Activated CD4-positive, alpha-beta T cell treated with anti-CD3 and anti-CD28 coated beads, Interleukin-2, amount 50 U/mL, for 48 hours (primary cell): ENCODE results near the gene ZBTB44.
"Not testable (repeated sequence)": the region's sequence is repeated elsewhere in the genome, so short reads cannot be mapped to it uniquely, and the experiment has no call there.

Experiments
- DNase-seq, 2 experiments: peaks; one replicate each; pipeline ENCODE4 v3.0.0-alpha.2; 2020

The ZBTB44 gene

DNA sequence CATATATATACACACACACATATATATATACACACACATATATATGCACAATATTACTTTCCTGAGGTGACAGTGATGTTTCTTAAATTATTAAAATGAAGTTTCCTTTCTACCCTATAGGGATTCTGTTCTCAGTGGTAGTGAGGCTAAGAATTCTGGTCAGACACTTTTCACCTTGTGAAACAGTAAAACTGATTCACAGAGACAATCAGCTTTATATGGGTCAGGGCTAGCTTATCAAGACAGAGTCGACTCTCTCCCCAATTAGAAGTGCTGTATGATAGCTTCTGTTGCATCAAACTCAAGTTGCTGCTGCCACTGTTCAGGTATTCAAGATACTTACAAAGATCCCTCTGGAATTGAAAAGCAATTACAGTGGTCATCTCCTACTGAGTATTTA lies 68.4 kb downstream of the ZBTB44 start:
- no peak for DNase-seq

- DNase-seq, result not testable (repeated sequence)
Observed at GRCh38 chr11:130245375-130245774, 69.3 kb downstream of the ZBTB44 start.

GRCh38 chr11:130244848-130245247 lies 69.9 kb downstream of the ZBTB44 start:
- no peak for DNase-seq

DNA sequence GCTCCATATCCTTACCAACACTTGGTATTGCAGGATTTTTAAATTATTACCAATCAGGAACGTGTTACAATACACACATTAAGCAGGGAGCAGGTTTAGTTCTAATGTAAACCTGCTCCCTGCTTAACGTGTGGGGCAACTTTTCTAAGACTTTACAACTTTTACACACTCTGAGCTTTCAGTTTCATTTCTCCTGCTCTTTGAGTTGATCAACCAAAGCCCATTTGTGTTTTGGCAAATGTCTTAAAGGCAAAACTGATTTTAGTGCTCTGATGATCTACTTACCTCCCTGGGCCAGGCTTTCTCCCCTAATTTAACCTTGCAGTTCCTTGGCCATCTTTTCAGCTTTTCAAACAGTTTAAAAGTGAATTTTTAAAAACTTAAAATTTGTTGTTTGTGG lies 70.9 kb downstream of the ZBTB44 start:
- DNase-seq, result no peak

GRCh38 chr11:130241713-130242112 lies 73.0 kb downstream of the ZBTB44 start:
- DNase-seq, result no peak

DNA sequence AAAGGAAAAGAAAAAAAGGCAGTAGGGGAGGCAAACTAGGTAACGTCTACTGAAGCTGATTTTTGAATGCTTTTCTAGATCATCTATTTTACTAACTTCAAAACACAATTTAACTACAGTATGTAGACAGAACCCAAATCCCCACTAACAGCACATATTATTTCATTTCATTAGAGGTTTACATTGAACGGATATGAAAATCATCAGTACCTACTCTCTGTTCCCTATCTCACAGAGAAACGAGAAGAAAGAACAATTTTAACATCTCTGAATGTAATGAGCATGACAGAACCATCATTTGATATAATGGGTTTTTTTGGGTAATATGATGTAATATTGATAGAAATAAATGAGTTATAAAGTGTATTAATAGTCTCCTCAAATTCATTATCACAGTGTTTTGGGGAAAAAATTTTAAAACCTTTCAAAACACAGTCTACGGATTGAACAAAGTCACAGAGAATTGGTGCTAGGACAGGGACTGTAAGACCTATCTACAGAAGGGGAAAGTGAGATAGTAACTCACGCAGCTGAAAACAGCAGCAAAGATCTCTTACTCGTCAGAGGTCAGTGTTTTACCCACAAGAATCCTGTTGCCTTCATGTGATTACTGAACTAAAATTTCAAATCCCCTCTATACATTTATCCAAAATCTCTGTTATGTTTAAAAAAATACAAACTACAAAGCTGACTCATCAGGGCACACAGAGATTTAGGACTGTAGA lies 77.3 kb downstream of the ZBTB44 start:
- DNase-seq, result no peak

GRCh38 chr11:130234315-130234714 lies 80.4 kb downstream of the ZBTB44 start:
- DNase-seq, result no peak

DNA sequence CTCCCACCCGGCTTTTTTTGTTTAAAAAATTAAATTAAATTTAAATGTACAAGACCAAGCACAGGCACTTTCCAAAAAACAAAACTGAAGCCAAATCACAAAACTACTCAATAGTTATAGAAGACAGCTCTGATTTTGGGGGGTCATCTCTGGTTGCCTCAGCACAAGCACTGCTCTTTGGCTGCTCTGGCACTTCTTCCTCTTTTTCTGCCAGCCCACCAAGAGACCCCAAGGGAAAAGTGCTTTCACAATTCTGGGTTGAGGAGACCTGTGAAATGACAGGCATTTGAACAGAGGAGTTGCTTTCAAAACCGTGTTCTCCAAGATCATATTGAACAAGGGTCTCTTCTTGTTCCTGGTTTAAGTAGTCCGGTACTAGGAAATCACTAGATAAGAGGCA lies 80.8 kb downstream of the ZBTB44 start:
- not testable (repeated sequence) for DNase-seq

GRCh38 chr11:130233486-130233885 lies 81.2 kb downstream of the ZBTB44 start:
- not testable (repeated sequence) for DNase-seq

DNA sequence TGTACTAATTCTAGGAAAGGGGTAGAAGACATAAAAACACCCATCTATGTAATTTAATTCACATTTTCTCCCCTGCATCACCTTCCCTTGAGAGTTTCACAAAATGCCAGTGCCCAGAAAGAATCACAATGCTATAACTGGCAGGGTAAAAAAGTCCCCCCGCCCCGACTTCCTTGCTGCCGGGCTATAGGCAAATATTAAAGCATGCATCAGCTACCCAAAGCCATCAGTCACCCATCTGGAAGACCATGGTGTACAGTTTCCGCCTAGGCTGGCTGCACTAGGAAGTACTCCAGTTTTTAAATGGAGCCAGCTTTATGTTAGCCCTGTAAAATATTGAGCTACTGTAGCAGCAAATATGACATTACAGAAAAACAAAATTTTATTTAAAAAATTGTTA lies 87.3 kb downstream of the ZBTB44 start:
- no peak for DNase-seq

- no peak for DNase-seq
Observed at GRCh38 chr11:130223291-130223971, 91.3 kb downstream of the ZBTB44 start.

- no peak for DNase-seq
Observed at GRCh38 chr11:130220311-130221035, 94.2 kb downstream of the ZBTB44 start.

DNA sequence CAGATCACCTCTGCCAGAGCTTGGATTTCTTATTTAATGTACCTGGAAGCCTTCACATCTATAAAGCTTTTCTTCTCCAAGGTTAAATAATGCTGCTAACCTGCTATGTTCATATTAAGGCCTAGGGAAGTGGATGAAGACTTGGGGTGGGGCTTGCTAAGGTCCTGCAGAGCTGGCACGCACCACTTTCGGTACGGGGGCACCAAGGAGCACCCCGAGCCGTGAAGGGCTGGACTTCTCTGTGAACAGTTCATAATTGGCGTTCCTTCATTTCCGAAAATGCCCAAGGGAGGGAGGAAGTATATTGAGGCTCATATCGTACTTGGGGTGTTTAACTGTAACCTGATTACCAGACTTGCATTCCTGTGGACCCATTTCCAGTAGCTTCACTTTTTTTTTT lies 95.6 kb downstream of the ZBTB44 start:
- DNase-seq, result no peak

DNA sequence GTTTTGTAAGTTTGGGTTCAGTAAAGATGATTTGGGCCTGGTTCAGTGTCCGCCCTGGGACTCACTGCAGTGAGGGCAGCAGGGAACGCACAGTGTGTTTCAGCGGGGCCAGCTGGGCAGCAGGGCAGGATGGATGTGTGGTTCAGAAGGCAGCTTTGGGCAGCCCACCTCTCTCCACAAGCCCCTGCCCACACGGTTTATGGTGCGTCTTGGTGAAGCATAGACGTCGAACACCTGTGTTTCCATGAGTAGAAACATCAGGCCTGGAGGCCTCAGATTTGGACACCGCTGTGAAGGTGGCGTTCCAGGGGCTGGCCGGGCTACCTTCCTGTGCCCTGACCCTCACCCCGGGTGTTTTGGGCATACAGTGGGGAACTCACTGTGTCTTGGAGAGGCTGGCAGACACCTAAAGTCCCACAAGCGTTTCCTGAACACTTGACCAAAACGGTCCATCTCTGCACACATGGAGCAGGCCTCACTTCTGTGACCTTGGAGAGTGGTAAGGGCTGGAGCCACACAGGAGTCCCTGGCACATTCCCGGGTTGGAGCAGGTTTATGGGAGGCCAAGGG lies 96.1 kb downstream of the ZBTB44 start:
- DNase-seq, result no peak

DNA sequence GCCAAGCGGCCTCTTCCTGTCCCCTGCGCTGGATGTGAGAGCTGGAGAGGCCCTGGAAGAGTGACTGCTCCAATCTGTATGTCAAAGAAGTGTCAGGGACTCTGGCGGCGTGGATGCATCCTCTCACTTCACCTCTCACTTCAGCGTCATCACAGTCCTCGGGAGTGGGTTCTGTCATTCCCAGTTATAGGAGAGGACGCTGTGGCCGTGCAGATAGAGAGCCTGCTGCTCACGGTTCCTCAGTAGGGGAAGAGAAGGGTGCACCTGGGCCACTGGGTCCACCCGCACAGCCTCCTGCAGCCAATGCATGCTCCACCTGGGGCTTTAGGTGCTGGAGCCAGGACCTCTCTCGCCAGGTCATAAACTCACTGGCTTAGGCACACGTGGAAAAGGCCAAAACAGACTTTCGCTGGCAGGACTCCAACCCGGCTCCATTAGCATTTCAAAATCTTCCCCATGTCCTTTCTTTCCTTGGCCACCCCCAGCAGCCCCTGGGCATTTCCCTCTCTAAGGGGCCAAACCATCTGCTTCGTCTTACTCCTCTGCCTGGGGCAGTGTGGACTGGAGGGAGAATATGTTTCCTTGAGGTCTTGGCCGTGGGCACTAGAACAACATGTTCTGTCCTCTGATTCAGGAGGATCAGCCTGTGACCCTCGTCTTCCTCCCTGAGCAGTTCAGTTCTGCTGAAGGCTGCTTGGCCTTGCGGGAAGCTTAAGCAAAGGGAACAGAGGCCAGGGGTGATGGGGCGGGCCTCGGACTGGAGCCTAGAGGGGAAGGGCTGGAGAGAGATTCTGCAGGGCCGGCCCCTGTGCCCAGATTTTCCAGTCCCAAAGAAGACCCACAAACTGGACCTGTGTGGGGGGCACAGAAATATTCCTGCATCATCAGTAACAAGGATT lies 97.3 kb downstream of the ZBTB44 start:
- DNase-seq, result no peak

DNA sequence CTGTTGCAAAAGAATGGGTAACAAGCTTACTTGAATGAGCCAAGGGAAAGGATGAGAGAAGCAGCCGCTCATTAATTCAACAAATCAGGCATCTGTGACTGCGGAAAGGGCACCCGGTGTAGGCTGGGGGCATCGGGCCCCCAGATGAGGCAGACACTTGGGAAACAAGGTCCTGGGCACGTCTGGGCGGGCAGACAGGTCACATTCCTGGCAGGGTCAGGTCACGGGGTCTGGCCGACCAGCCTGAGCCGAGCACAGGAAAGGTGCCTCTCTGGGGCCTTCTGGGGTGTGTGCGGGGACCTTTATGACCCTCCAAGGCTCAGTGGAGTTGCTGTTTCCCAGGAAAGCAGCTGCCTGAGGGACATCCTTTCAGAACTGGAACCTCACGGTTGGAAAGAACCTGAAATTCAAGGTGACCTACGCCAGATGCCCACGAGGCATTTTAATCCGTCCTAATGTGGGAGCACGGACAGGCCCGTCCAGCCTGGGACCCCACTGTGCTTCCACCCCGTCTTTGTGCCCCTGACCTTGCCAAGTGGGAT lies 98.1 kb downstream of the ZBTB44 start:
- no peak for DNase-seq

GRCh38 chr11:130216221-130216550 lies 98.5 kb downstream of the ZBTB44 start:
- DNase-seq, result no peak

- DNase-seq, result no peak
Observed at GRCh38 chr11:130215531-130216220, 99.0 kb downstream of the ZBTB44 start.

GRCh38 chr11:130214861-130215530 lies 99.7 kb downstream of the ZBTB44 start:
- DNase-seq, result no peak

DNA sequence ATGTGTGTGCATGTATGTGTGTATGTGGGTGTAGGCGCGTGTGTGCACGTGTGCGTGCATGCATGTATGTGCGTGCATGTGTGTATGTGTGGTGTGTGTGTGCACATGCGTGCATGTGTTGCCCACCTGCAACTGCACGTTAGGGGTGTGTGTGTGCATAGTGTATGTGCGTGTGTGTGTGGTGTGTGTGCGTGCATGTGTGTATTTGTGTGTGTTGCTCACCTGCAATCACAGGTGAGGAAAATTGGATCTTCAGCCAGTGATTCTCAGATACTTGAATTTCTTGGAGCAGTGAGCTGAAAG lies 100.8 kb downstream of the ZBTB44 start:
- peak in 1 of 2 experiments; percentile 1 for DNase-seq
